HG03571 (cell line): ENCODE data around the gene HMGA1.
A peak's percentile ranks its signal among the peaks of the same experiment; 100 is the strongest.

Experiments
- ATAC-seq: cut with Tn5 transposase; IDR thresholded peaks from one replicate; pipeline ENCODE4 v1.9.1; 2021; ENCODE audit not compliant: unreplicated experiment

The HMGA1 gene

DNA sequence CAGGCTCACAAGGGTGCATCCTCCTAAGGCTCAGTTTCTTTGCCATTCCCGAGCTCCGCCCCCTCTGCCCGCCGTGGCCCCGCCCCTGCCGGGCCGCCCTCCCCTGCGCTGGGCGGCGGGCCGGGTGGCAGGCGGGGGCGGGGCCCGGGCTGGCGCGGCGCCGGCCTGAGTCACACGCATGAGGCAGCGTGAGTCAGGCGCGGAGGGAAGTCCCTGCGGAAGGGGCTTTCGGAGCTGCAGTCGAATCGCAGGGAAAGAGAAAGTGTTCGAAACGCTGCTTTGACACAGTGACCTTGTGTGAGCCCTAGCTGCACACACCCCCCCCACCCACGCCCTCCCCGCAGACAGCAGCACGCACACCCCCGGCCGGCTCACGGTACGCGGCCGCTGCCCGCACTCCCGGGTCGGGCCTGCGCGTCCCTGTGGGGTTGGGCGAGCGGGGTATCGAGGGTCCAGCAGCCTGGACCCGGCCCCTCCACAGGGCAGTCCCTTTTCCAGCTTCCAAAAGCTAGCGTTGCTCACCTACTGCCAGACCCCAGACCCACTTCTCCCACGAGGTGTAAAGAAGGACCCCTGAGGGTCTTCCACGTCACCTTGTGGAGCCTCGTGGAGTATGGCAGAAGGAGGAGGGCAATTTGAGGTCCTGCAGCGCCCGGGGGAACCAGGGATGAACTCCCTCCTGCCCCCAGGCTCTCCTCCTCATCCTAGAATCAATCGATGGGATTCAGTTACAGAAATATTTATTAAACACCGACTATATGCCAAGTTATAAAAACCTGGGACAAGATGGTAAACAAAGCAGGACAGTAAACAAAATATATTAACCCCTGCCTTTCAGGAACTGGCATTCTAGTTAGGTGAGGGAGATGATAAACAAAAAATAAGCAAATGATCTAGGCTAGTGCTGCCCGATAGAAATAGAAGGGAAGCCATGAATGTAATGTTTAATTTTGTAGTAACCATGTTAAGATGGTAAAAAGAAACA lies 12.4 kb upstream of the HMGA1 start:
- ATAC-seq, result peak; percentile 84

DNA sequence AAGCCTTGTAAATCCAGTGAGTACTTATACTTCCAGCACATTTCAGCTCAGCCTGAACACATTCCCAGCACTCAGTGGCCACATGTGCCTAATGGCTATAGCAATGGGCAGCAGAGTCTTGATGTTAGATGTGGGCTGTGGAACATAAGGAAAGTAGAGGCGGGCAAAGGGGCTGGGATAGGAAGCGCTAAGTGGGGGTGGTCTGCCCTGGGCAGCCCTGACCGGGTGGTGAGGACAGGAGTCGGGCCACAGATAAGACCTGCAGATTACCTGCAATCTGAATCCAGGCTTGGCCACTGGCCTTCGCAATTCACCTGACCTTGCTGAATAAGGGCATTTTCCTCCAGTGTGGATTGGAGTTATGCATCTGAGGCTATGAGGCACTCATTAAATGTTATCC lies 11.1 kb upstream of the HMGA1 start:
- no peak for ATAC-seq

DNA sequence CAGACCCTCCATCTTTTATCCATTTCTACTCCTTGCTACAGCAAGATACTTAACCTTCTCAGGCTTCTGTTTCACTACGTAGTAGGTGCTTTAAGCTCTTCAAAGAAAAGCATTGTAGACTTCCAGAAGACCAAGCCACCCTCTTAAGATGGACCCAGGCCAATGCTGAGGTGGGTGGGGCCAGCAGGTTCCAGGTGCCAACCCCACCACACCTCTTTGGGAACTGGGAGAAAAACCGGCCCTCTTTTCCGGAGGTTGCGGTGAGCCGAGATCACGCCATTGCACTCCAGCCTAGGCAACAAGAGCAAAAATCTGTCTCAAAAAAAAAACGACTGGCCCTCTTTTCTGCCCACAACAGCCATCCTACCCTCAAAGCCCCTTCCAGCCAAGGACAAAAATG lies 10.6 kb upstream of the HMGA1 start:
- no peak for ATAC-seq

DNA sequence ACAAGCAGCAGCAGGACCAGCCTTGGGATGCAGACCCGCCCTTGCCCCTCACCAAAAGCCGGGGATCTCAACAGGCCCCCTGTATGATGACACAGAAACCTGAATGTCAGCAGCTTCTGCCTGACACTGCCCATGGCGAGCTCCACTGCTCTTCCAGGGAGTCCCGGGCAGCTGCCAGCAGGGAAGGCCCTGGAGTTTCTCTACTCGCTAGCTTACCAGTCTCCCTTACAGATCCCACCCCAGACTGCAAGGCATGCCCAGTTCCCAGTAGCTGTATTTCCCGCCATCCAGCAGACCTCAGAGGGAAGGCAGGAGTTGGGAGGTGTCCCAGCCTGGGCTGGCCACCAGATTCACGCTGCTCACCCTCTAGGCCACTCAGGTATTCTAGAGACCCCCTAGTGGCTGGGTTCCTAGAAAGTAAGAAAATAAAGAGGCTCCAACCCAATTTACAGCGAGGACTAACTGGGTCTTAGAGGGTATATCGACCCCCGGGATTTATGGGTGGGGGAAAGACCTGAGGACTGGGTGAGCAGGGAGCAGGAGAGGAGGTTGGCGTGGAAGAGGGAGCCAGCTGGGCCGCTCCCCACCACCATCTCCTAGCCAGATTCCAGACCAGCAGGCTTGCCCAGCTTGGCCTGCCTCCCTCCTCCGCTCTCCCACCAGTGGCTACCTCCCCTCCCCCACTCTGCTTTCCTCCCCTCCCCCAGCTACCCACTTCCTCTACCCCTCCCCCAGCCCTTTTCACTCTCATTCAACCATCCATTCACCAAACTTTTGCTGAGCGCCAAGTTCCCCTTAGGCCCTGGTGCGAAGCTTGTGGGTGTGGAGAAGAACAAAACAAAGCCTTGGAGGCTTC lies 9.7 kb upstream of the HMGA1 start:
- no peak for ATAC-seq

DNA sequence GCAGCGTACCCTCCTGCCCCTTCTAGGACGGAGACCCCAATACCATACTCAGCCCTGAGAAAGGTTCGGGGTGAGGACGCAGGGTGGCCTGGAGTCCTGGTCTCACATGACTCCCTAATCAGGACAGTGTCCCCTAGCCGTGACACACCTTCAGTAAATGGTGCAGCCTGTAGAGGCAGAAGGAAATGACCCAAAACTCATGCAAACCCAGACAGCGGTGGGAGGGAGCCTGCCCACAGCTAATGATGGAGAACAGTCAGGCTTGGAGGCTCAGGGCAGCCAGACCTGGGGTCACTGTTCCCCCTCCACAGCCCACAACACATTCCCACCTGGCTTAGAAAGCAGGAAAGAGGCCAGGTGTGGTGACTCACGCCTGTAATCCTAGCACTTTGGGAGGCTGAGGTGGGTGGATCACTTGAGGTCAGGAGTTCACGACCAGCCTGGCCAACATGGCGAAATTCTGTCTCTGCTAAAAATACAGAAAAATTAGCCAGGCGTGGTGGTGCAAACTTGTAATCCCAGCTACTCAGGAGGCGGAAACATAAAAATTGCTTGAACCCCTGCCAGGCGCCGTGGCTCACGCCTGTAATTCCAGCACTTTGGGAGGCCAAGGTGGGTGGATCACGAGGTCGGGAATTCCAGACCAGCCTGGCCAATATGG lies 8.8 kb upstream of the HMGA1 start:
- ATAC-seq, result no peak

DNA sequence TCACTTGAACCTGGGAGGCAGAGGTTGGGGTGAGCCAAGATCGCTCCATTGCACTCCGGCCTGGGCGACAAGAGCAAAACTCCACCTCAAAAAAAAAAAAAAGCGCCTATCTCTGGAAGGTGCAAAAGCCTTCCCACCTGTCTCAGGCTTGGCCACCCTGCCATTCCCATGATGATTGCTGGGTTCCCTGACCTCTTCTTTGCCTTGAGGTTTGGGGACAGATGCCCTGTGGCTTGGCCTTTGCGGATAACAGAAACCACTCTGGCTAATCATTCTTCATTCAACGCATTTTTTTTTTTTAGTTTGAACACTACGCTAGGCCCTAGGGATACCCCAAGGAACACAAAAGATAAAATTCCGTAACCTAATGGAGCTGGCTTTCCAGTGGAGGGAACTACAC lies 6.8 kb upstream of the HMGA1 start:
- ATAC-seq, result no peak

DNA sequence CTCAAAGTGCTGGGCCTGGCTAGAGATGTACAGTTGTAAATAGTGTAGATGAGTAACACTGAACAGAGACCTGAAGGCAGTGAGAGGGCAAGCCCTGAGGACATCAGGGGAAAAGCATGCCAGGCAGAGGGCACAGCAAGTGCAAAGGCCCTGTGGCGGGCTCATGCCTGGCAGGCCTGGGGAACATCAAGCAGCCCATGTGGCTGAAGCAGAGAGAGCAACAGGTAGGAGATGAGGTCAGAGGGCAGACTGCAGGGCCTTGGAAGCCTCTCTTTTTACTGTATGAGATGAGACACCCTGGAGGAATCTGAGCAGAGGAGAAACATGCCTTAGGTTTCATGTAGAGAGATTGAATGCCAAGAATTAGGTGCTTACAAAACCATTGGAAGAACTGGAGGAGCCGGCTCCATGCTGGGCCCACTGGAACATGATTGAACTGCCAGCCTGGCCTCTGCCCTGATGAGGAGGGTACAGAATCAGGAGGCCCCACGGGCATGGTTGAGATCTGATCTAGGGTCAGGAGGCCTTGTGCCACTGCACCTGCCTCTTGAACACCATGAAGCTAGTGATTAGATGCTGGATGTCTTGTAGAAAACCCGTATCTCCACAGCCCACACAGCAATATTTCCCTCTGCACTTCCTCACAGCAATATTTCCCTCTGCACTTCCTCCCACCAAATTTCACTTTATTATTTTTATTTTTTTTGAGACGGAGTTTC lies 5.9 kb upstream of the HMGA1 start:
- no peak for ATAC-seq

DNA sequence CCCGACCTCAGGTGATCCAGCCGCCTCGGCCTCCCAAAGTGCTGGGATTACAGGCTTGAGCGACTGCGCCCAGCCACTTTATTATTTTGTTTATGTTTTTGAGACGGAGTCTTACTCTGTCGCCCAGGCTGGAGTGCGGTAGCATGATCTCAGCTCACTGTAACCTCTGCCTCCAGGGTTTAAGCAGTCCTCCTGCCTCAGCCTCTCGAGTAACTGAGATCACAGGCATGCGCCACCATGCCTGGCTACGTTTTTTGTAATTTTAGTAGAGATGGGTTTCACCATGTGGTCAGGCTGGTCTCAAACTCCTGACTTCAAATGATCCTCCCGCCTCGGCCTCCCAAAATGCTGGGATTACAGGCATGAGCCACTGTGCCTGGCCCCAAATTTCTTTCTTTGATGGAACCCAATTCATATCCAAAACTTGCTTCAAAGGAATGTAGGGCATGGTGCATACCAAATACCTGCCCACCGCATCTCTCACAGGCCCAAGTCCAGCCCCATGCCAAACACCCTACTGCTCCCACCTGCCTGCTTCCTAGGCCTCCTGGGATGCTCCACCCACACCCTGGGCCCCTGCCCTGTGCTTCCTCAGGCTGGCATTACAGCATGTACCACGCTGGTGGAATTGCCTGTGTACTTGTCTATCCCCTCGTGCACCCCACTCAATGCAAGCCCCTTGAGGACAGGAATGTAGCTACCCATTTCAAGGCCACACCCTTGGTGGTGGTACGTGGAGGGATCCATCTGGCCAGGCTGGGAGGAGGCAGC lies 4.9 kb upstream of the HMGA1 start:
- no peak for ATAC-seq

DNA sequence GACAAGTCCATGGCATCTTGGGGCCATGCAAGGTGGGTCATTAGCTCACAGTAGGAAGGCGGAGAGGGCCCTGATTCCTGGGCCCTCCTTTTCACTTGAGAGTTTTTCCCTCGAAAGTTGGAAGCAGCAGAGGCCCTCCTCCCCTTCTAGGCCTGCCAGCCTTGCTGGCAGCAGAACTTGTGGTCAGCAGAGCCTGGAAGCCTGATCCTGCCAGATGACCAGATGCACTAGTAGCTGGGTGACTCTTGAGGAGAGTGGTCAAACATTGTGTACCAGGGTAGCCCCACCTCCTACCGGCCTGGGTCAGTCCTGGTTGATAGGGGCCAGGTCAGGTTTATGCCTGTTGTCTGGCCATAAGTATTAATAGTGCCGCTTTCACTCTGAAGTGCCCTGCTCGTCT lies 3.8 kb upstream of the HMGA1 start:
- ATAC-seq, result no peak

DNA sequence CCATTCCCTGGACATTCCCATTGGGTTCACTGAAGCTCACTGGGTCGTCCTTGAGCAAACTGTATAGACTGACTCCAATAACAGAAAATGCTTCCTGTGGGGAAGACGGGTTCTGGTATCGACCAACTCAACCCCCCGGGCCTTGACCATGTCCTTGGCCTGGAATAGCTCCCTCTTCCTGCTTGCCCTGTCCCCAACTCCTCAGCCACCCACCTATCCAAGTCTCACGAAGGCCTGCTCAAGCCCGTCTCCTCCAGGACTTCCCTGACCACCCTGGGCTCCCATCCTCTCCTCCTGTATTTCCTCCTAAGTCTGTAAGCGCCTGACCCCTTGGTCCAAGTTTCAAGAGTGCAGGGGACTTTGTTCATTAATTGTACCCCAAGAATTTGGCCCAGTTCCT lies 2.8 kb upstream of the HMGA1 start:
- ATAC-seq, result no peak

DNA sequence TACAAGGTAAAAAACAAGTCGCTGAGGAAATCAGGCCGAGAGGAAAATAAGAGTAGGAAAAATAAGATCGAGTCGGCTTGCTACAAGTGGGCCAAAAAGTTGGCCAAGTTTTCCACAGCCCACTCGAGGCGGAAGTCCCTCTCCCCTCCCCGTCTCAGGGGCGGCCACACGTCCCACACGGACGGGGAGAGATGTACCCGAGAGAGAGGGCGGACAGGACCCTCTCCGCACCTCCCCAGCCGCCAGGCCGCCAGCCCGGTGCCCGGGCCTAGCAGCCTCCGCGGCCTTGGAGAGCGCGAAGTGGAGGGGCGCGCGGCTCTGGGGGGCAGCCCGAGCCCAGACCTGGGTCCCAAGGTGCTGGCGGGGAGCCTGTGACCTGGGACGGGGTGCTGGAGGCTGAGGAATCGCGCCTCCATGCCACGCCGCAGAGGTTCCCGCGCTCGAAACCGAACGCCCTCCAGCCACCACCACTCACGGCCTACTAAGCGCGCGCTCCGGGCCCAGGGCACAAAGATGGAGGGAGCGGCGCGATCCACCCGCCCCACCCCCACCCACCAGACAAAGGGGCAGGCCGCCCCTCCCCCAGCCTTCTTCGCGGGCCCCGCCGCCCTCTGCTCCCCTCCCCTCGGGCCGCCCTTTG lies 1.9 kb upstream of the HMGA1 start:
- no peak for ATAC-seq

DNA sequence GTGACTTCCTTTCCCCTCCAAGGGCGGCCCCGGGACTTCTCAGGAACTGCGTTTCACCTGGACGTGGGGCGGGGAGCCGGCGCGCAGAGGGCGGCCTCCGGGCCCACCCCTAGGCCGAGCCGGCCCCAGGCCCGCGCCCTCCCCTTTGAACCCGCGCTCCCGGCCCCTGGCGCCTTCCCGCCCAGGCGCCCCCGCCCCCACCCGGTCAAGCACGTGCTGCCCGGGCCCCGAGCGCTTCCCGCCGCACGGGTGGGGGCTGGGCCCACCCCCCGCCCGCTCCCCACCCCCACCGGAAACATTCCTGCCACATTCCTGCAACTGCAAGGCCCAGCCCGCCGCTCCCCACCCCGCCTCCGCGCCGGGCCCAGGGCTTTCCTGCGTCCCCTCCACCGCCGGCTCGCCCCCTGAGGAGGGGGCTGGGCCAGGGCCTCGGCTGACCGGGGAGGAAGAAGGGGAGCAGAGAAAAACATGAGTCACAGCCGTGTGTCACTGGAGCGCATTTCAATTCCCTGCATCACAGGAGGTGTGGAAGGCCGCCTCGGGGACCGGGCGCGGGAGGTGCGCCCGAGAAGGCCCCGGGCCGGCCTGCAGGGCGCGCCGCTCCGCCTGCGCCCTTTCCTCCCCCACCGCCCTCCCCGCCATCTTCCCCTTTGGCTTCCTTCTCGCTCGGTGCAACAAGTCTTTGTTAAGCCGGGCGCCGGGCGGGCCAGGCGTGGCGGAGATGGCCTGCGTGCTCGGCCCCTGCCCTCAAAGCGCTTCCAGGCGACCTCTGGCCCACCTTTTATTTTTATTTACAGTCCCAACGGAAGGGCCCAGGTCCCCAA lies 1.2 kb upstream of the HMGA1 start:
- no peak for ATAC-seq

DNA sequence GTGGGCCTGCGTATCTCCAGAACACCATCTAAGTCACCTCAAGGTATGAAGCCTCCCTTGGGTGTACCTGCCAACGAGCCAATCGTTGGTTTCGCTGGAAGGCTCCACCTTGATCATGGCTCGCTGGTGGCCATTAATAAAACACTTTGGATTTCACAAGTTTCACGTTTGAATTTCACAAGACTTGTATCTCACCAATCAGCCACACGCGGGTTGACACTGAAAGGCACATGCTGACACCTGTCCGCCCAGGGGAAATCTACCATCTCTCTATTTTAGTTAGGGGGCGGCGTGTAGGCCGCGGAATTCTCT lies 586 bp upstream of the HMGA1 start:
- no peak for ATAC-seq

DNA sequence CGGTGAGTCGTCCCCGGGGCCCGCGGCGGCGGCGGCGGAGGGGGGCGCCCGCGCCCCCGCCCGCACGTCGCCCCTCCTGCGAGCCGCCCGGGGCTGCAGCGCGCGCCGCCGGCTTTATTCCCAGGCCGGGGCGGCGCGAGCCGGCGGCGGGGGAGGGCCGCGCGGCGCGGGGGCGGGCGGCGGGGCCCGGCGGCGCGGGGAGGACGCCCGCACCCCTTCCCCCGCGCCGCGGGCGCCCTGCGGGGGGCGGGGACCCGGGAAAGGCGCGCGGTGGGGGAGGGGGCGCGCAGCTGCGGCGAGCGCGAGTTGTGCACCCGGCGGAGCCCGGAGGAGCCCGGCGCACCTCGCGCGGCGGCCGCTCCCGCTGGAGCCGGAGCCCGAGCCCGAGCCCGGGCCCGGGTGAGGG lies 646 bp downstream of the HMGA1 start:
- peak; percentile 6 for ATAC-seq

DNA sequence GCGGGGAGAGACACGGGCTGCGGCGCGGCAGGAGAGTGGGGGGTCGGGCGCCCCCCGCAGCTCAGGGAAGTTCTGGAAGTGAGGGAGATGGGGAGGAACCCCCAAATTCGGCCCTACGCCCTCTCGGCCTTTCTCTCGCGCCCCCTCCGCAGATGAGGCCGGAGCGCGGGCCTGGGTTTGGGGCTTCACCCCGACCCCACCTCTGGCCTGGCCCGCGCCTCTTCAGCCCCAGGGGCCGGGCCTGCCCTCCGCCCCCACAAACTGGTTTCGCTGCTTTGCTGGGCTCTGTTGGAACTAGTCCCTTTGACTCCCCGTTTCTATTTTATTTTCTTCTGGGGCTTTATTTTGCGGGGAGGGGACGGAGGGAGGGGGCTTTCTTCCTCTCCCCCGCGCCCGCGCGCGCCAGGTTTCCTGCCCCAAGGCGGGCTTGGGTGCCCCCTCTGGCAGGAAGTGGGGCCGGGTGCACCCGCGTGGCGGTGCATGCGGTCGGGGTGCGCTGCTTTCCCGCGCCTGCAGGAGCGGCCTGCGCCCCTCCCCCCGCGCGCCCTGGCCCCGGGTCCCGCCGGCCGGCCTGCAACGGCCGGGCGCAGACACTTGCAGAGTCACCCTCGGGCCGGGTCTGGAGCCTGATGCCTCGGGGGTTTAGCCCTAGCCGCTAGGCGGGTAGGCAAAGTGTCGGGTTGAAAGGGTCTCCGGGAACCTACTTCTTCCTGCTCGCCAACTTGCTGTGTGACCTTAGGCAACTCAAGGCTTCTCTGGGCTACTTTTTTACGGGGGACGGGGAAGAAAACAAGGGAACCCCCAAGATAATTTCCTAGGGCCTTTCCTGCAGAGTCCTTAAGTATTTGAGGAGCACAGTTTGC lies 1.3 kb downstream of the HMGA1 start:
- no peak for ATAC-seq

DNA sequence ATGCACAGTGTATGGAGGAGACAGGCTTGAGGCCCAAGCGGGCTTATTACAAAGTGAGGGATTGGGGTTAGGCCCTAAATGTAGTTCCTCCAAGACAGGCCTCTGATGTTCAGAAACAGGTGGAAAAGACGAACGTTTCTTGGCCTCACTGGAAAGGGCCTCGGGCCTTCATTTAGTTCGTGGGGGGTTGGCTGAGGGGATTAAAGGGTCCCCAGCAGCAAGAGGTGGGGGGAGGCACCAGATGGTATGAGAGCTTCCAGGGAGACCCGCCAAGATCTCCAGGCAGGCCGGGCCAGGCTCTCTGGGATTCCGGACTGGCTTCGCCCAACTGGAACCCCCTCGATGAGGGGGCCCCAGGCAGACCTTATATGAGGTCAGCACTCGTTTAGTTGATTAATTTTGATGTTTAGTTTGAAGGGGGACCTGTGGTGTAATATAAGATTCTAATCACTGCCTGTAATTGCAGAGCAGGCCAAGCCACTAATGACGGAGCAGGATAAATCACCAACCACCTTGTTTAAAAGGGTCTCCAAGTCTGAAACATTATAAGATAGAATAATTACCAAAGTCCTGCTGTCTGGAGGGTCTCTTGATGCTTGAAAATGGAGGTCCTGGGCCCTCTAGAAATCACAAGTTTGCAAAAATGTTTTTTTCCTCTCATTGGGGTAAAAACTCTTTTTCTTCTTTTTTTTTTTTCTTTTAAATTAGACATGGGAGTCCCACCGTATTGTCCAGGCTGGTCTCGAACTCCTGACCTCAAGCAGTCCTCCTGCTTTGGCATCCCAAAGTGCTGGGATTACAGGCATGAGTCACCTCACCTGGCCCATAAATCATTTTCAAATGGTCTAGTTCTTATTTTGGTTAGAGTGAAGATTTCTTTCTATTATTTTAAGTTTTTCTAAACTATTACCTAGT lies 2.2 kb downstream of the HMGA1 start:
- no peak for ATAC-seq

DNA sequence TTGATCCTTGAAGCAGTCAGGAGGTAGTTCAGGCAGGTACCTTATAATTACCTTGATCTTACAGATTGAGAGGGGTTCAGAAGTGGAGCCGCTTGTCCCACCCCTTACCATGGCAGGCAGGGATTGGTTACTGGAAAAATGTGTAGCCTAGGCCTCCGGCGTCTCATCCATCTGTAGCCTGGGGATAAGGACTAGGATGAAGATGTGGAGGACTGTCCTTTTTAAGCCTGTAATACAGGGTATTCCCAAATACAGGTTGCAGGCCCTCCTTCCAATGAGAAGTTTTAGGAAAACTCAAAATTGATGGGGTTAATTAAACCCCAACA lies 2.8 kb downstream of the HMGA1 start:
- ATAC-seq, result no peak
